K562 (cell line): Measurements from ENCODE around the gene LRRK1. TPM values are rescaled to one million over a fixed set of nuclear protein-coding genes. Genes with fewer than 3 reads are reported as not detected.

Experiments
- ATAC-seq: fragments of 200-7000 bp; cut with Tn5 transposase; 3 replicates; pipeline ENCODE4 v1.9.1; 2020; ENCODE audit warnings: moderate library complexity
- BruUV-seq: library from RNA; stranded (reverse); fragments of 400-500 nt; replicated peaks from 2 replicates; lab custom pipeline; 2021; lab: Mats Ljungman, UMichigan
- CTCF ChIA-PET: fragments of 300-600 bp; formaldehyde crosslinking; extraction: SDS; loops from one replicate; lab custom pipeline; 2021; ENCODE audit warnings: low intra/inter-chr PET ratio; lab: Yijun Ruan, JAX
- POLR2A ChIA-PET: fragments of 300-600, 350-650 bp; sonication (Branson Sonifier 250); formaldehyde crosslinking; extraction: SDS; loops from one replicate; lab custom pipeline; 2021; ENCODE audit warnings: antibody characterized with exemption, inconsistent platforms; lab: Yijun Ruan, JAX
- DNase-seq, 4 experiments: peaks; one replicate each; pipeline versions ENCODE4 v3.0.0 to v3.0.0-alpha.2; 2011 to 2018; ENCODE audit warnings: low spot score in 3 of 4, mixed read lengths in 3 of 4; ENCODE audit errors: extremely low read depth in 1 of 4
- FAIRE-seq: peaks from 2 replicates; lab custom pipeline; 2011; peaks lifted over from hg19 to GRCh38; lab: Jason Lieb, UNC
- H2AFZ ChIP-seq: 2 replicates; pipeline ENCODE4 v1.6.0; 2011; ENCODE audit warnings: low read depth, low read length, control low read depth, inconsistent platforms
- H3K27ac ChIP-seq: fragments of 200-600 bp; 3 replicates; pipeline ENCODE4 v1.8.0; 2011; ENCODE audit warnings: low read depth, mild to moderate bottlenecking, control low read depth, inconsistent platforms, low read length, moderate library complexity, mixed read lengths; ENCODE audit errors: extremely low read depth
- H3K27me3 ChIP-seq, 2 experiments: fragments of 300-600 bp in 1 of 2; 2 replicates in 1 of 2; 3 replicates in 1 of 2; pipeline versions ENCODE4 v1.6.0 to v1.8.0; 2011; ENCODE audit warnings: inconsistent platforms in 2 of 2, low read length in 2 of 2, mild to moderate bottlenecking in 1 of 2, mixed read lengths in 1 of 2, moderate library complexity in 1 of 2; ENCODE audit not compliant: control insufficient read depth in 2 of 2, insufficient read depth in 2 of 2
- H3K36me3 ChIP-seq: fragments of 300-600 bp; 3 replicates; pipeline ENCODE4 v1.8.0; 2011; ENCODE audit warnings: mild to moderate bottlenecking, low read length, inconsistent platforms; ENCODE audit not compliant: control insufficient read depth, insufficient read depth
- H3K4me1 ChIP-seq, 2 experiments: fragments of 200-600 bp in 1 of 2; replicated peaks in 1 of 2; 2 replicates in 1 of 2; 3 replicates in 1 of 2; pipeline versions ENCODE4 v1.5.1 to v1.8.0; 2011; ENCODE audit warnings: inconsistent platforms in 2 of 2, low read length in 2 of 2, mild to moderate bottlenecking in 1 of 2, mixed read lengths in 1 of 2, moderate library complexity in 1 of 2; ENCODE audit not compliant: control insufficient read depth in 2 of 2, insufficient read depth in 2 of 2
- H3K4me2 ChIP-seq: 2 replicates; pipeline ENCODE4 v1.6.1; 2011; ENCODE audit warnings: low read length, control low read depth, inconsistent platforms, mixed read lengths; ENCODE audit not compliant: insufficient read depth
- H3K4me3 ChIP-seq: fragments of 200-600 bp; sonication (generic), shearing (Covaris generic); 2 replicates; pipeline ENCODE4 v1.5.1; 2016; ENCODE audit warnings: control low read depth, inconsistent platforms
- H3K79me2 ChIP-seq: fragments of 200-600 bp; 3 replicates; pipeline ENCODE4 v1.8.0; 2011; ENCODE audit warnings: low read length, inconsistent platforms; ENCODE audit not compliant: control insufficient read depth, insufficient read depth
- H3K9ac ChIP-seq, 2 experiments: 2 replicates each; pipeline versions ENCODE4 v1.6.0 to v1.6.1; 2011; ENCODE audit warnings: low read depth in 2 of 2, low read length in 2 of 2, control low read depth in 1 of 2, inconsistent platforms in 1 of 2, mild to moderate bottlenecking in 1 of 2, mixed read lengths in 1 of 2; ENCODE audit not compliant: insufficient read depth in 1 of 2
- H3K9me1 ChIP-seq: one replicate; pipeline ENCODE4 v1.6.0; 2011; ENCODE audit warnings: inconsistent platforms, mild to moderate bottlenecking, low read length, moderate library complexity; ENCODE audit not compliant: control insufficient read depth, insufficient read depth
- H3K9me3 ChIP-seq: replicated peaks from 2 replicates; pipeline ENCODE4 v1.5.1; 2011; ENCODE audit warnings: low read depth, low read length, inconsistent platforms; ENCODE audit not compliant: control insufficient read depth, insufficient read depth
- H4K20me1 ChIP-seq: replicated peaks from 2 replicates; pipeline ENCODE4 v1.6.1; 2011; ENCODE audit warnings: low read length, inconsistent platforms, mixed read lengths; ENCODE audit not compliant: control insufficient read depth, insufficient read depth
- JUND ChIP-seq, 2 experiments: IDR thresholded peaks; 2 replicates in 1 of 2; 3 replicates in 1 of 2; pipeline ENCODE4 v1.6.1; 2011; ENCODE audit warnings: borderline replicate concordance in 2 of 2, low read depth in 2 of 2, low read length in 2 of 2, improper control_type of control experiment in 1 of 2, missing biosample characterization in 1 of 2, missing genetic modification characterization in 1 of 2, missing genetic modification reagents in 1 of 2
- VEZF1 ChIP-seq: fragments of 200-800 bp; sonication (Bioruptor generic); IDR thresholded peaks from 2 replicates; pipeline ENCODE4 v1.6.1; 2017; ENCODE audit warnings: missing genetic modification characterization, missing compliant biosample characterization
- WGBS: fragments of 100-300 bp; shearing (Covaris generic); methylation state at CpG from one replicate; pipeline ENCODE4 v1.1.6; 2016; ENCODE audit warnings: low coverage, mixed read lengths; ENCODE audit not compliant: insufficient coverage; ENCODE audit errors: missing lambda C conversion rate; 5-methylcytosine and 5-hydroxymethylcytosine counted together
- in situ Hi-C: fragments of 300-500 bp; cut with MboI; formaldehyde crosslinking; loops from 4 replicates; pipeline ENCODE4 v1.15.0; 2018; ENCODE audit warnings: inconsistent platforms, mixed read lengths
- intact Hi-C: fragments of 100-400 bp; cut with micrococcal nuclease; formaldehyde crosslinking; loops from 2 replicates; pipeline ENCODE4 v1.14.2; 2022
- polyA plus RNA-seq, 8 experiments: library from polyadenylated mRNA; depleted of rRNA in 4 of 8; stranded (reverse) in 5 of 8; unstranded in 3 of 8; fragments of >200 nt; fragmentation: Nextera tagmentation in 2 of 8; fragmentation: Illumina TruSeq in 1 of 8; extraction: Ambion mirVana in 2 of 8; extraction: Trizol in 1 of 8; gene quantifications; 2 replicates each; pipeline versions ENCODE4 v1.2.1 to v1.2.3, GENCODE V29; 2011 to 2014; ENCODE audit warnings: inconsistent platforms in 1 of 8, missing spikeins in 1 of 8
- total RNA-seq, 7 experiments: library from RNA; depleted of rRNA in 6 of 7; stranded (reverse); fragments of >200 nt in 6 of 7; fragmentation: Illumina TruSeq in 2 of 7; extraction: Trizol in 2 of 7; gene quantifications; 2 replicates each; pipeline versions ENCODE4 v1.2.1 to v1.2.3, GENCODE V29; 2011 to 2021; ENCODE audit warnings: low replicate concordance in 1 of 7

The LRRK1 gene
- total and polyA plus RNA-seq, 9 of the 15 experiments (the other 6 are each of a cell fraction or from before 2014, with no cell fraction given) = 0.01 to 1.5 (median 0.11) TPM

- no peak overlapping the region for H3K4me2 ChIP-seq
- H3K9me1 ChIP-seq = peaks cover 4% of the 10 kb centered on the region
- H3K4me1 ChIP-seq = no peaks in the 10 kb centered on the region
- peaks cover 6% of the 10 kb centered on the region; the same call in 1 of the 2 replicates for H4K20me1 ChIP-seq
- no peak overlapping the region for H3K4me3 ChIP-seq
- intact Hi-C loops = no loop called here
- ChIA-PET CTCF (no interaction called here), POLR2A (no interaction called here)
- 4% methylated on average over 13 of the region's 13 CpGs for WGBS
- no peak overlapping the region for H3K9ac ChIP-seq
- H3K27ac ChIP-seq = no peak overlapping the region
- no TSS peak for BruUV-seq
- H2AFZ ChIP-seq = no peak overlapping the region
- H3K36me3 ChIP-seq = no peaks in the 10 kb centered on the region
- in situ Hi-C loops = no loop called here
- peaks cover 54 to 62% of the 10 kb centered on the region in 2 experiments for H3K27me3 ChIP-seq
- TF ChIP-seq VEZF1 (CRISPR knock-in tag) (no peak), JUND (IDR thresholded peaks at IDR 0.05; ENCODE audit: borderline replicate concordance, low read depth, low read length) (no peak), JUND (tag; IDR thresholded peaks at IDR 0.05; ENCODE audit: borderline replicate concordance, low read depth, low read length) (no peak)
- FAIRE-seq (no peak), DNase-seq (no peak), ATAC-seq (no peak)
- H3K9me3 ChIP-seq = no peaks in the 10 kb centered on the region
- H3K79me2 ChIP-seq = no peaks in the 10 kb centered on the region
Measured at GRCh38 chr15:101043911-101044624, 124.9 kb downstream of the LRRK1 start.
